Measurements from ENCODE around the gene FBF1.
"Not testable (repeated sequence)": the region's sequence is repeated elsewhere in the genome, so short reads cannot be mapped to it uniquely, and the experiment has no call there.

The FBF1 gene

GRCh38 chr17:75876190-75876937 lies 64.5 kb downstream of the FBF1 start:
- DNase-seq (ENCODE audit: low spot score): no peak

- DNase-seq (ENCODE audit: low spot score): peak; percentile 46
Observed at GRCh38 chr17:75875940-75876189, 65.0 kb downstream of the FBF1 start.

GRCh38 chr17:75875182-75875939 lies 65.5 kb downstream of the FBF1 start:
- DNase-seq (ENCODE audit: low spot score): peak; percentile 62

- no peak for DNase-seq (ENCODE audit: low spot score)
Observed at GRCh38 chr17:75874323-75875181, 66.3 kb downstream of the FBF1 start.

- no peak for DNase-seq (ENCODE audit: low spot score)
Observed at GRCh38 chr17:75873587-75874322, 67.1 kb downstream of the FBF1 start.

- DNase-seq (ENCODE audit: low spot score): peak; percentile 73
Observed at GRCh38 chr17:75872434-75873351, 68.1 kb downstream of the FBF1 start.

GRCh38 chr17:75870228-75870627 lies 70.6 kb downstream of the FBF1 start:
- DNase-seq (ENCODE audit: low spot score): not testable (repeated sequence)

- DNase-seq (ENCODE audit: low spot score): peak; percentile 94
Observed at GRCh38 chr17:75869282-75870141, 71.3 kb downstream of the FBF1 start.

GRCh38 chr17:75868730-75869281 lies 72.0 kb downstream of the FBF1 start:
- DNase-seq (ENCODE audit: low spot score): not testable (repeated sequence)

- DNase-seq (ENCODE audit: low spot score): not testable (repeated sequence)
Observed at GRCh38 chr17:75865404-75866188, 75.2 kb downstream of the FBF1 start.

- DNase-seq (ENCODE audit: low spot score): not testable (repeated sequence)
Observed at GRCh38 chr17:75864887-75865286, 76.0 kb downstream of the FBF1 start.

- no peak for DNase-seq (ENCODE audit: low spot score)
Observed at GRCh38 chr17:75864448-75864871, 76.4 kb downstream of the FBF1 start.

- no peak for DNase-seq (ENCODE audit: low spot score)
Observed at GRCh38 chr17:75861927-75862317, 78.9 kb downstream of the FBF1 start.

Data from pons (tissue), 1 donor.